ENCODE data around the gene VNN1.

Gene VNN1

GRCh38 chr6:132713352-132714134, at the start of gene VNN1:
VNN1 (minus strand) TSS chr6:132714055; CDS start chr6:132714035, 20 bp downstream.
- no peak for DNase-seq (ENCODE audit: low spot score)

GRCh38 chr6:132763269-132763668, 49.4 kb upstream of the VNN1 start:
- DNase-seq (ENCODE audit: low spot score), result no peak

GRCh38 chr6:132760256-132760655, 46.4 kb upstream of the VNN1 start:
- no peak for DNase-seq (ENCODE audit: low spot score)

GRCh38 chr6:132758689-132759088, 44.8 kb upstream of the VNN1 start:
- no peak for DNase-seq (ENCODE audit: low spot score)

- no peak for DNase-seq (ENCODE audit: low spot score)
These were observed 38.4 kb upstream of the VNN1 start for GRCh38 chr6:132752255-132752654.

GRCh38 chr6:132751828-132752227, 38.0 kb upstream of the VNN1 start:
- no peak for DNase-seq (ENCODE audit: low spot score)

- DNase-seq (ENCODE audit: low spot score), result no peak
These were observed 37.5 kb upstream of the VNN1 start for GRCh38 chr6:132751306-132751705.

GRCh38 chr6:132750455-132751248, 36.8 kb upstream of the VNN1 start:
- DNase-seq (ENCODE audit: low spot score), result no peak

GRCh38 chr6:132749111-132749510, 35.3 kb upstream of the VNN1 start:
- DNase-seq (ENCODE audit: low spot score), result no peak

- DNase-seq (ENCODE audit: low spot score), result no peak
These were observed 34.6 kb upstream of the VNN1 start for GRCh38 chr6:132748446-132748845.

GRCh38 chr6:132746048-132746447, 32.2 kb upstream of the VNN1 start:
- DNase-seq (ENCODE audit: low spot score), result no peak

- DNase-seq (ENCODE audit: low spot score), result no peak
These were observed 28.6 kb upstream of the VNN1 start for GRCh38 chr6:132742495-132742894.

- no peak for DNase-seq (ENCODE audit: low spot score)
These were observed 27.4 kb upstream of the VNN1 start for GRCh38 chr6:132741281-132741680.

GRCh38 chr6:132736239-132736638, 22.4 kb upstream of the VNN1 start:
- DNase-seq (ENCODE audit: low spot score), result no peak

- DNase-seq (ENCODE audit: low spot score), result no peak
These were observed 20.9 kb upstream of the VNN1 start for GRCh38 chr6:132734694-132735236.

GRCh38 chr6:132733814-132734213, 20.0 kb upstream of the VNN1 start:
- no peak for DNase-seq (ENCODE audit: low spot score)

- no peak for DNase-seq (ENCODE audit: low spot score)
These were observed 19.4 kb upstream of the VNN1 start for GRCh38 chr6:132733283-132733682.

- no peak for DNase-seq (ENCODE audit: low spot score)
These were observed 17.2 kb upstream of the VNN1 start for GRCh38 chr6:132731086-132731485.

GRCh38 chr6:132730560-132730959, 16.7 kb upstream of the VNN1 start:
- no peak for DNase-seq (ENCODE audit: low spot score)

- no peak for DNase-seq (ENCODE audit: low spot score)
These were observed 14.8 kb upstream of the VNN1 start for GRCh38 chr6:132728616-132729015.

- no peak for DNase-seq (ENCODE audit: low spot score)
These were observed 12.7 kb upstream of the VNN1 start for GRCh38 chr6:132726608-132726975.

GRCh38 chr6:132725947-132726607, 12.2 kb upstream of the VNN1 start:
- DNase-seq (ENCODE audit: low spot score), result no peak

- no peak for DNase-seq (ENCODE audit: low spot score)
These were observed 11.6 kb upstream of the VNN1 start for GRCh38 chr6:132725471-132725870.

Data from HuH-7.5 (cell line).